HG03025 (cell line): Measurements from ENCODE around the gene ATAD3C.
"Not testable (repeated sequence)": the region's sequence is repeated elsewhere in the genome, so short reads cannot be mapped to it uniquely, and the experiment has no call there.

Experiments used
- ATAC-seq: cut with Tn5 transposase; IDR thresholded peaks from one replicate; pipeline ENCODE4 v1.9.1; 2021; ENCODE audit warnings: mild to moderate bottlenecking, moderate library complexity; ENCODE audit not compliant: unreplicated experiment, low FRiP score

Gene ATAD3C

DNA sequence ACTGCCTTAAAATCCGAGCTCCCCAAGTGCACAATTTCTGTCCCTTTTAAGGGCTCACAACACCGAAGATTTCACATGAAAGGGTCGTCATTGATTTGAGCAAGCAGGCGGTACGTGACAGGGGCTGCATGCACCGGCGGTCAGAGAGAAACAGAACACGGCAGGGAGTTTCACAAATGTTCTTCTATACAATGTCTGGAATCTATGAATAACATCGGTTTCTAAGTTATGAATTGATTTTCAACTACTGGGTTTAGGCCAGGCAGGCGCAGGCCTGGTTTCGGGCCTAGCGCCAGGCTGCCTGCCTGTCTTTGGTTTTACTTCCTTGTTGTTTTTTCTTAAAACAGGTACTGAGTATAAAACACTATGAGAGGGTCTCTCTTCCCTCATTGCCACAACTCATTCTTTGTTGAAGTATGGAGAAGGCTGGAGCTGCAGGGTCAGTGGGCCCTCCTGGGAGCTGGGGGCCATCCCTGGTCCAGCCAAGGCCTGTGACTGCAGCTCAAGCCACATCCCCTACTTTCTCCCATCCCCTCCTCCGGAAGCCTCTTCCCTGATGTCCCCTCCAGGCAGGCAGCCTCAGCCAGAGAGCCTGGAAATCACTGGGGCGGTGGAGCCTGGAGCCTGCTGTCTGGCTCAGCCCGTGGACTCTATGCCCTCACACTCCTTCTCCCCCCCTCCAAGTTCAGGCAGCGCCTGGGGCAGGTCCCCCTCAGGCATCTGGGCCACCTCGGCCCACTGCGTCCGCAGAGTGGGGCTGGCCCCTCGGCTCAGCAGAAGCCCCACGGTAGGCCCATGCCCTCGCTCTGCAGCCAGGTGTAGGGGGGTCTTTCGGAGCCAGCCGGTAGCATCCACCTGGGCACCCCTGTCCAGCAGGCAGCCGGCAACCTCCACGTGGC, 30.8 kb upstream of the ATAD3C start:
- no peak for ATAC-seq

- ATAC-seq: no peak
These were observed 30.1 kb upstream of the ATAD3C start for GRCh38 chr1:1419363-1419812.

DNA sequence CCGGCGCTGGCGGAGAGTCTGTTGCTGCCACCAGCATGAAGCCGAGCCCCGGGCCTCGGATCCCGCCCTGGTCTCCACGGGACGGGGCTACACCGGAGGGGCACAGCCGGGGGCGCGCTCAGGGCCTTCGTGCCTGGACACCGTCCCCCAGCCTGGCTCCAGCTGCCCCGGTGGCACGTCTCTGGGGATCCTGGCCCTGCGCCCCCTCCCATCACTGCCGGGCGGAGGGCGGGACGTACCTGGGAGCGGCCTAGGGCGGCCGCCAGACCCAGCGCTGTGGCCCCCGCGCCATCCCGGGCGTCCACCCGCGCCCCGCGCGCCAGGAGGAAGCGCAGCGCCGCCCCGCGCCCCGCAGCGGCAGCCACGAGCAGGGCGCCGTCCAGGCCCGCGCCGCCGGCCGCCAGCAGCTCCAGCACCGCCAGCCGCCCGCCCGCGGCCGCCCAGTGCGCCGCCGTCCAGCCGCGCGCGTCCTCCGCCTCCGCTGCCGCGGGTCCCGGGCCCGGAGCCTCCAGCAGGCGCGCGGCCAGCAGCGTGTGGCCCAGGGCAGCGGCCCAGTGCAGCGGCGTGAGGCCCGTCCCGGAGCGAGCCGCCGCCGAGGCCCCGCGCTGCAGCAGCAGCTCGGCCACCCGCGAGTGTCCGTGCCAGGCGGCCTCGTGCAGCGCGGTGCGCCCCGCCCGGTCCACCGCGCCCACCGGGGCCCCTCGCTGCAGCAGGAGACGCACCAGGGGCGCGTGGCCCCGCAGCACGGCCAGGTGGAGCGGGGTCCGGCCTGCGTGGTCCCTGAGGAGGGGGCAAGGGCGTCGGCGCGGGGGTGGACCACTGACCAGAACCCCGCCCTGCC, 29.5 kb upstream of the ATAD3C start:
- ATAC-seq: no peak

DNA sequence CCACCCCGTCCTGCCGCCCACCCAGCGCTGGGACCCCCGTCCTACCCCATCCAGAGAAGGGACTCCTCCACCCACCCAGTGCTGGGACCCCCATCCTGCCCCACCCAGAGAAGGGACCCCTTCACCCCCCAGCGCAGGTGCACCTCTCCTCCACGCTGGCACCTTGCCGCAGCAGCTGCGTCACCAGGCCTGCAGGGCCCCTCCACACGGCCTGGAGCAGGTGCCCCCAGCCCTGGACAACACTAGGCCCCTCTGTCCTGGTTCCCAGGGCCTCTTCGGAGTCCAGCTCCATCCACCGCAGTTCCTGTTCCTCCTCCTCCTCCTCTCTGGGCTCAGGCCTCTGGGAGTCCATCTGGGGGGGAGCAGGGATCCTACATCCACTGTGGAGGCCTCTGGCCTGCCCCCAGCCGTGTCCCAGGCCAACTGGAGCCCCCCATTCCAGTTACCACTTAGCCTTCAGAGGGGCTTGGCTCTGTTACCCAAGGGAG, 28.8 kb upstream of the ATAD3C start:
- ATAC-seq: no peak

GRCh38 chr1:1421147-1421906, 28.2 kb upstream of the ATAD3C start, which contains the start of gene ANKRD65:
ANKRD65 (minus strand) TSS chr1:1421276; CDS start chr1:1421005, 271 bp downstream.
- no peak for ATAC-seq

DNA sequence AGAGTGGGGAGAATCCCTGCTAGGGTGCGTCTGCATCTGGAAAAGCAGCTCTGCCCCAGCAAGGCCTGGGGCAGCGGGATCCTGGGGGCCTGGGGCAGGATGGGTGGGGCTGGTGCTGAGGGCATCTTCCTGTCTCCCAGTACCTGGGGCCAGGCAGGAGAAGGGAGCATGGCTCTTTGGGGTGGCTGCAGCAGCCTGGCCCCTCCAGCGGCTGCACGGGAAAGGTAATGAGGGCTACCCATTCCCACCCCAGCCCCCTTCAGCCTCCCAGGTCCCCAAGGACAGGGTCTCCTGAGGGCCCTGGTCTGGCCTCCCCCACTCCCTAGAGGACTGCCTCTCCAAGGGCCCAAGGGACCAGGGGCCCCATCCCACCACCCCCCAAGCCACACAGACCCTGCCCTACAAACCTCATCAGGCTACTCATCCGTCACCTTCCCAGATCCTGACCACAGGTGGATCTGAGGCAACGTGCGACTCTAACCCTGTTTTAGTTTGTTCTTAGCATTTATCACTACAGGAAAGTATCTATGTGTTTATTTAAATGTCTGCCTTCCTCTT, 27.5 kb upstream of the ATAD3C start:
- no peak for ATAC-seq

- ATAC-seq: no peak
These were observed 26.8 kb upstream of the ATAD3C start for GRCh38 chr1:1422465-1423244.

- no peak for ATAC-seq
These were observed 26.3 kb upstream of the ATAD3C start for GRCh38 chr1:1423245-1423597.

GRCh38 chr1:1424707-1425106, 24.8 kb upstream of the ATAD3C start:
- no peak for ATAC-seq

DNA sequence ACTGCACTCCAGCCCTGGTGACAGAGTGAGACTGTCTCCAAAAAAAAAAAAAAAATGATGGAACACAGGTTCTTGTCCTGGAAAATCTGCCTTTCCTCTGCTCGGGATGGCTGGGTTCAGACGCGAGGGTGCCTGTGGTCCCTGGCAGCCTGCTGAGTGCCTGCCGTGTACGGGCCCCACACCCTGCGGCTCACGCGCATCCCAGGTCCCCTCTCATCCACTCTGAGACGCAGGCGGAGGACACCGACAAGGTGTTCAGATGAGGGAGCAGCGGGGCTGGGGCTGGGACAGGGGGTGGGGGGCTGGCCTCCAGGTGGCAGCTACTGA, 24.1 kb upstream of the ATAD3C start:
- no peak for ATAC-seq

- no peak for ATAC-seq
These were observed 23.6 kb upstream of the ATAD3C start for GRCh38 chr1:1425753-1426495.

- ATAC-seq: no peak
These were observed 22.9 kb upstream of the ATAD3C start for GRCh38 chr1:1426496-1427105.

GRCh38 chr1:1427106-1427819, 22.2 kb upstream of the ATAD3C start:
- ATAC-seq: no peak

GRCh38 chr1:1427820-1428148, 21.7 kb upstream of the ATAD3C start:
- ATAC-seq: no peak

DNA sequence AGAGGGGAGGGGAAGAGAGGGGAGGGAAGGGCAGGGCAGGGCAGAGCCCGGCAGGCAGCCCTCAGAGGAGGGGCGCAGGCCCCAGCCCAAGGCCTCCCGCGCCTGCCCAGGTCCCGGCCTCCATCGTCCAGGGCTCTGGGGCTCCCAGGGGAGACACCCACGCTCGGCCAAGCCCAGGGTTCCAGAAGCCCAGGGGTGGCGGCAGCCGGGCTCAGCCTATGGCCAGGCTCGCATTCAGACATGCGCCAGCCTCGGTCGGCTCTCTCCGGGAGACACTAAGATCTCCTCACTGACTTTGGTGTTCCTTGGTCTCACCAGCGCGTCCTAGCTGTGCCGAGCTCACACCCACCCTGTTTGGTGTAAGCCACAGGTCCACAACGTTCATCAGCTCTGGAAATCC, 21.3 kb upstream of the ATAD3C start:
- no peak for ATAC-seq

- not testable (repeated sequence) for ATAC-seq
These were observed 20.5 kb upstream of the ATAD3C start for GRCh38 chr1:1428967-1429366.

DNA sequence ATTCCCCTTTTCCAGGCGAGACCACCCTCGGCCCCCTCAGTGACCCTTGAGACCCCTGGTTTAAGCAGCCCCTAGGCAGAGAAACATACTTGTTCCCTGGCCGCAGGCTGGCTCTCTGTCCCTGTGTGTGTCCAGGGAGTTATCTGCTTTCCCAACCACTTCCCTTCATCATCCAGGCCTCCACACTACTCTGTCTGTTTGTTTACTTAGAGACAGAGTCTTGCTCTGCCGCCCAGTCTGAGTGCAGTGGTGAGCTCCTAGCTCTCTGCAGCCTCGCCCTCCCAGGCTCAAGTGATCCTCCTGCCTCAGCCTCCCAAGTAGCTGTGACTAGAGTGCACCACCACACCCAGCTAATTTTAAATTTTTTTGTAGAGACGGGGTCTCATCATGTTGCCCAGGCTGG, 19.8 kb upstream of the ATAD3C start:
- no peak for ATAC-seq
